ENCODE data around the gene FCMR. TPM values are rescaled to one million over a fixed set of nuclear protein-coding genes. Genes with fewer than 3 reads are reported as not detected.

The FCMR gene
- total and polyA plus RNA-seq, 9 donors: 0.38 to 8.4 (median 2.4) TPM

- Histone ChIP-seq H3K27ac (no peak overlapping the region), H3K36me3 (no peaks in the 10 kb centered on the region), H3K9me3 (no peaks in the 10 kb centered on the region), H3K4me1 (ENCODE audit: insufficient read depth) (no peaks in the 10 kb centered on the region), H3K27me3 (no peaks in the 10 kb centered on the region), H3K4me3 (no peak overlapping the region)
- WGBS, 3 donors: 79 to 82% (median 81%) methylated on average over 3 of the region's 3 CpGs
- intact Hi-C loops (cut with DNase I): no loop called here
- no peak for DNase-seq
- TF ChIP-seq EP300 (IDR thresholded peaks at IDR 0.05) (no peak), CTCF (IDR thresholded peaks at IDR 0.05) (no peak), POLR2A (IDR thresholded peaks at IDR 0.05) (no peak)
These were observed 49.6 kb downstream of the FCMR start for GRCh38 chr1:206872139-206872538.

- TF ChIP-seq EP300 (IDR thresholded peaks at IDR 0.05) (no peak), POLR2A (IDR thresholded peaks at IDR 0.05) (no peak), CTCF (IDR thresholded peaks at IDR 0.05) (no peak)
- Histone ChIP-seq H3K27ac (no peak overlapping the region), H3K36me3 (no peaks in the 10 kb centered on the region), H3K4me3 (no peak overlapping the region), H3K4me1 (ENCODE audit: insufficient read depth) (no peaks in the 10 kb centered on the region), H3K9me3 (no peaks in the 10 kb centered on the region), H3K27me3 (no peaks in the 10 kb centered on the region)
- intact Hi-C loops (cut with DNase I): no loop called here
- 80 to 90% (median 87%) methylated on average over 1 of the region's 1 CpG for WGBS, 3 donors
- no peak for DNase-seq
These were observed 53.5 kb downstream of the FCMR start for GRCh38 chr1:206868264-206868663.

- Histone ChIP-seq H3K4me3 (no peak overlapping the region), H3K4me1 (ENCODE audit: insufficient read depth) (no peaks in the 10 kb centered on the region), H3K27ac (no peak overlapping the region), H3K36me3 (no peaks in the 10 kb centered on the region), H3K9me3 (no peaks in the 10 kb centered on the region), H3K27me3 (no peaks in the 10 kb centered on the region)
- no peak for DNase-seq
- TF ChIP-seq CTCF (IDR thresholded peaks at IDR 0.05) (no peak), EP300 (IDR thresholded peaks at IDR 0.05) (no peak), POLR2A (IDR thresholded peaks at IDR 0.05) (no peak)
- intact Hi-C loops (cut with DNase I): no loop called here
These were observed 54.0 kb downstream of the FCMR start for GRCh38 chr1:206867716-206868115.

- no peak for DNase-seq
- no peaks in the 10 kb centered on the region for H3K4me1 ChIP-seq (ENCODE audit: insufficient read depth)
- H3K27ac ChIP-seq: no peak overlapping the region
- intact Hi-C loops (cut with DNase I): no loop called here
- no peaks in the 10 kb centered on the region for H3K36me3 ChIP-seq
- H3K9me3 ChIP-seq: no peaks in the 10 kb centered on the region
- TF ChIP-seq CTCF (IDR thresholded peaks at IDR 0.05): no peak
- TF ChIP-seq EP300 (IDR thresholded peaks at IDR 0.05): no peak
- no peak for TF ChIP-seq POLR2A (IDR thresholded peaks at IDR 0.05)
- WGBS, 3 donors: 96 to 100% (median 97%) methylated on average over 1 of the region's 1 CpG
- no peaks in the 10 kb centered on the region for H3K27me3 ChIP-seq
- H3K4me3 ChIP-seq: no peak overlapping the region
These were observed 54.5 kb downstream of the FCMR start for GRCh38 chr1:206867239-206867638.

- DNase-seq: no peak
- WGBS, 3 donors: 4 to 7% (median 6%) methylated on average over 2 of the region's 2 CpGs
- Histone ChIP-seq H3K36me3 (no peaks in the 10 kb centered on the region), H3K27me3 (no peaks in the 10 kb centered on the region), H3K4me3 (no peak overlapping the region), H3K9me3 (no peaks in the 10 kb centered on the region), H3K27ac (no peak overlapping the region), H3K4me1 (ENCODE audit: insufficient read depth) (no peaks in the 10 kb centered on the region)
- intact Hi-C loops (cut with DNase I): no loop called here
- TF ChIP-seq CTCF (IDR thresholded peaks at IDR 0.05) (no peak), POLR2A (IDR thresholded peaks at IDR 0.05) (no peak), EP300 (IDR thresholded peaks at IDR 0.05) (no peak)
These were observed 55.7 kb downstream of the FCMR start for GRCh38 chr1:206866062-206866461.

Data from ovary (tissue), 9 donors.